HG03571 (cell line): ENCODE measurements around the gene SLC12A4.

Experiments
- ATAC-seq: cut with Tn5 transposase; IDR thresholded peaks from one replicate; pipeline ENCODE4 v1.9.1; 2021; ENCODE audit not compliant: unreplicated experiment

Gene SLC12A4

DNA sequence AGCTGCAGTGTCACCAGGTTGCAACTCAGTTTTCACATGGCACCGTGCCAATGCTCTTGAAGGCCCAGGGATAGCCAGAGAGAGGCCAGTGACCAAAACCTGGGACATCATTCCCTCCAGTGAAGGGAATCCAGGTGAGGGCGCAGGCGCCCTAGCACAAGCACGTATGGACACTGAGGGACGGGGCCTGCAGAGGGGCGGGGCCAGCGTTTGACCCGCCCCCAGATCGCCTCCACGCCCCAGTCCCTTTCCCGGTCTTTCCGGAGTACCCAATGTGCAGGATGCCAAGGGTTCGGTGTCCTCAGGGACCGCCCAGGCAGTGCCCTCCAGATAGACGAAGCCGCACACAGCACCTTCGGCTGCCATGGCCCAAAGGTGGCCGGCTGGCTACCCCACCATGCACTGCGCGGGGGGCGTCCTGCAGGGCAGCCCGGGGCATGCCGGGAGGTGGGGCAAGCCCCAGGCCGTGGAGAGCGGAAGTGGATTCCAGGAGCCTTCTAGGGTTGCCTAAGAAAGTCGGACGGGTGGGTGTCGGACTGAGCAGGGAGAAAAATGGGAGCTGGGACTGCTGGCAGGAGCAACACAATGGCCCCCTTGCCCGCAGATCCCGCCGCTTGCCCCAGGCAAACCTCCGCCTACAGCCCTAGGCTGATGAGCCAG is 4.6 kb downstream of the SLC12A4 start:
- no peak for ATAC-seq

DNA sequence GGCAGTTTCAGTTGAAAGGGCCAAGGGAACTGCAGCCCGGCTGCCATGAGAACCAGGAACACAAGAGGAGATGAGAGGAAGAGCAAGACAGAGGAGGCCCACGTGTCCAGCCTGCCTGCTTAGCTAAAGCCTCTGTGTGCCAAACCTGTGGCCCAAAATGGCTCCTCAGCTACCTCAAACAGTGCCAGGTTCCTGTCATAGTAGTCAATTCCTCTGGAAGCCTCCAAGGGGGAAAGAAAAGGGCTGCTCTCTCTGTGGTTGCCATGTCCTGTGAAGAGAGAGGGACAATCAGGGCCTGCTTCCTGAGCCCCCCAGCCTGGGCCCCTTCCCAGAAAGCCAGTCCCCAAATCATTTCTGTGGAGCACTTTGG is 5.2 kb downstream of the SLC12A4 start:
- no peak for ATAC-seq

DNA sequence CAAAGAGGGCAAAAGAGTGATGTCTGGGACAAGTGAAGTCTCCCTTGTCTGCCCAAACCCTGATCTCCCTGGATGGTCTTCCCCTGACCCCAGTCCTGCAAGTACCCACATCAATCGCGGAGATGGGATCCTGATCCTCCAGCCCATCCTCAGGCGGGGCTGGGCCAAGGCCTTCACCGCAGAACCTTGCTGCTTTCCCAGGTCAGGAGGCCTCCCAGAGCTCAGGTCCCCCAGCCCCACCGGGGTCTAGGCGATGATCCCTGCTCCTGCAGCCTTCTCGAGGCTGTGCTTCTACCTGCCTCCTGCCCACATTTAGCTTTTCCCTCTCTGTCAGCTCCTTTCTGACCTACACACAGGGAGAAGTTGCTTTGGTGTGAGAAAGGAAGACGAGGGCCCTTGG is 6.3 kb downstream of the SLC12A4 start:
- ATAC-seq = no peak

GRCh38 chr16:67961551-67961957 is 6.9 kb downstream of the SLC12A4 start:
- ATAC-seq = no peak

DNA sequence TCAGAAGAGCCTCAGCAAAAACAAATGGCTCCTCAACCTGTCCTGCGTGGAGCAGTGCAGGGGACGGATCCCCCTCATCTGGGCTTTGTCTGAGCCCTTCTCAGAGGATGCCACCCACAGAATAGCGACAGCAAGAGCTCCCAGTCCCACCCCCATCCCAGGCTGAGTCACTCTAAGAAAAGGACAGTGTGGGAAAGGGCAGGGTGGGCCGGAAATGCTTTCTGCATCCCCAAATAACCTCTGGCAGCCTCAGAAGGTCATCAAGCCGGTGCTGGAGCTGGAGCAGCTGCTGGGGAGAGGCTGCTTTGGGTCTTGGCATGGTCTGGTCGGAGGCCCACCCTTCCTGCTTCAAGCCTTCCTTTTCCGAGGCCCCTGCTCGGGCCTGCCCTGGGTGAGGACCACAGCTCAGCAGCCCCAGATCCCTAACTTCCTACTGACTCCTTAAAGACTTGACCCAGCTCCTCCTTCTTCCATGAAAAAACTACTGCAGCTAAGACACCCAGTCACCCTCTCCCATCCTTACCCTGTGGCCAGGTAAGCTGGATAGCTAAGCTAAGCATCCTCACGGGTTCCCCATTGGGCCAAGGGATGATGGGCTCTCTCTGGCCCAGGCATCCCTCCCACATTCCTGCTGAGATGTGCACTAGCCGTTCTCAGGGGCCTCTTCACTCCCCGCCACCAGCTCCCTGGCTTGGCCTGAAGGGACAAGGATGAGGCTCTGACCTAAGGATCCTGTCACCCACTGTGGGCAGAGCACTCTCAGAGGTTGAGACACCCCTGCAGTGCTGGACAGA is 8.7 kb downstream of the SLC12A4 start:
- no peak for ATAC-seq

- no peak for ATAC-seq
These were observed 10.8 kb downstream of the SLC12A4 start for GRCh38 chr16:67957622-67958021.

DNA sequence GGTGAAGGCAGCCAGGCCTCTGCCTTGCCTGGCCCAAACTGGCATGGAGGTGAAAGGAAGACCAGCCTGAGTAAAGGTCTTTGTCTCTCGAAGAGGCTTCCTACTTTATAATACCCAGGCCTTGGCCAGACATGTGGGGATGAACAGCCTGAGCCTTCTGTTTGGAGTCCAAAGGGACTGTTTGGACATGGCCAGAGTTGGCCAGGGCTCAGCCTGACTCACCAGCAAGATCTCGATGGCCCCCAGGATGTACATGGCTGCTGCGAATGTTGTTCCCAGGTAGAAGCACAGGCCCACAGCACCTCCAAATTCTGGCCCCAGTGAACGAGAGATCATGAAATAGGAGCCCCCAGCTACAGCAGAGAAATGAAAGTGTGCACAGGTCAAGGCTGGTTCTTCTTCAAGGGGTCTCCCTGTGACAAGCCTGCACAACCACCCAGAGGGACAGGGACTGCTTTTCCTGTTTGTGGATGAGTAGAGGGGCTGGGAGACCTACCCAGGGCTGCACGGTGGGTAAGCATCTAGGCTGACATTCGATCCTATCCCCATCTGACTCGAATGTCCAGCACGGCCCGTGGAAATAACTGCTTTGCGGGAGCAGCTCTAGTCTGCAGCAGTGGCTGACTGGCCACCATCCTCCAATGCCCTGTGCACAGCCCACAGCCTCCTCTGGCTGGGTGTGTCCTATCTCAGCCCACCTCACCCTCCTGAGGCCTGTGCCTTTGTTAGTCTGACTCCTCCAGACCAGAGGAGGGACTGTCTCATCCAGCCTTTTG is 13.8 kb downstream of the SLC12A4 start:
- no peak for ATAC-seq

DNA sequence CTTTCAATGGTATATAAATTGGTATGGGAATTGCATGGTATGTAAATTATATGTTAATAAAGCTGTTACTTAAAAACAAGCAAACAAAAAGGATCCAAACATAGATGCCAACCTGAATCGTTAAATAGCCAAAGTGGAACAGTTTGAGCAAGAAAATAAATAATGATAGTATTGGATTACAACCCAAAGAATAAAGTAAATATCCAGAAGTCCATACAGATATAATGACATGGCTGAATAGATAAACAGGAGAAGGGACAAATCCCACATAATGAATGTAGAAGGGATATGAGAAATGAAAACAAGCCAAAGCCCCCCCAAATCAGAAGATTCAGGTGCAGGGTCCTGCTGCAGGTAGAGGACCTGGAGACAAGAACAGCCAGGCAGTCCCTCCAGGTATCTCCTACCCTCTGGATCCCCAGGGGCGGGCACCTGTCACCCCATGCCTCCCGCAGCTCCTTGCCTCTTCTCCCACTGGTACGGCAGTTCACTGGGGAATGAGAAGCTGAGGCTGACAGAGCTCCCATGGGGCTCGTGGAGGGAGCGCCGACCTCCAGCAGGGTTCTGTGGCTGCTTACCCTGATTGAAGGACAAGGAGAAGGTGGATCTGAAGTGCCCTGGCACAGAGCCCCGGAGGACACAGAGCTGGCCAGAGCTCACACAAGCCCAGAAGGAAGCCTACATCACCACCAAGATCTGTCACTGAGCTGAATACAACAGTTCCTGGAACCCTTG is 14.6 kb downstream of the SLC12A4 start:
- ATAC-seq = no peak

DNA sequence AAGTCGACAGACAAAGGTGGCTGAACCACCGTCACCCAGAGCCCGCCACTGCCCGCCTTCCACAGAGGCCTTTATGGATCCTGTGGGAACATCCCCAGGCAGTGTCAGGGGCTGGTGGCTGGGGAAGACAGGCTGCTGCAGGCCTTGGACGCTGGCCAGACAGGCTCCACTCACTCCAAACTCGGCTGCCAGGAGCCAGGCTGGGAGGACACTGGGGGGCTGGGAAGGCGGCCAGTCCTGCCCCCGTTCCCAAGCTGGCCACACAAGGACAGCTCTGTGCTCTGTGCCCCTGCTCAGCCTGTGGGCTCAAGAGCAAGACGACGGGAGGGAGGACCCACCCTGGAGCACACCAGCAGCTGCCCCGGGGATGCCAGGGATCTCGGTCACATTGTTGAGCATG is 17.0 kb downstream of the SLC12A4 start:
- no peak for ATAC-seq

DNA sequence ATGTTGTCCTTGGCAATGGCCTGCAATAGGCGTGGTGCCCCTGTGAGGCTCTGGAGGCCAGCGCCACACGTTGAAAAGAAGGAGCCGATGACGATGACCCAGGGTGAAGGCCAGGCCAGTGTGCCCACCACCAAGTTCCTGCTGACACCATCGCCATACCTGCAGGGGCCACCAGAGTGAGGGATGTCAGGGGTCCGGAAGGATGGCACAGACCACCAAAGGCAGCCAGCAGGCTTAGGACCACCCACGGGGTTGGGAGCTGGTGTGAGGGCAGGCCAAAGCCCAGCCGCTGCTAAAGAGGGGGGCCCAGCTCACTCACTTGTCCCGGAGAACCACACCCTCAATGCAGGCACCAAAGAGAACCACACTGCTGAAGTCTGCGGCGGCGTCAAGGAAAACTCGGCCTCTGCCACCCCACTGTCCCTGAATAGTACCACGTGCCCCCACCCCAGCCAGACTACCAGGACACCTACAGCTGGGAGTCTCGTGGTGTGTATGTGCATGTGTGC is 18.0 kb downstream of the SLC12A4 start:
- ATAC-seq = no peak

DNA sequence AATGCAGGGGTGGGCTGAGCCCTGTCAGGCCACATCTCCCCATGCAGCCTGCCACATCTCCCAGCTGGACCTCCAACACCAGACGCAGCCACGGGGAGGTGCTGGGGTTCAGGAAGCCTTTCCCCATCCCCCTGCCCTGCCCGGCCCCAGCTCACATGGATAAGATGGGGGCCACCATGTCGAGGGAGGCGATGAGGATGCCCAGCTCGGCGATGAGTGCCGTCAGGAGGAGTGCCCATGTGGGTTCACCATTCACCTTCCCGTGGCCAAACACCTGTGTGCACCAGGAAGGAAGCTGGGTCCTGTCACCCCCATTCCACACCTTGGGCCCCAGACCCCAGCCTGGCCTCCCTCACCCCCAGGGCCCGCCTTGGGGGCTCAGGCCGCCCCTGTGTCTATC is 18.8 kb downstream of the SLC12A4 start:
- no peak for ATAC-seq

- ATAC-seq = no peak
These were observed 20.4 kb downstream of the SLC12A4 start for GRCh38 chr16:67948015-67948414.

DNA sequence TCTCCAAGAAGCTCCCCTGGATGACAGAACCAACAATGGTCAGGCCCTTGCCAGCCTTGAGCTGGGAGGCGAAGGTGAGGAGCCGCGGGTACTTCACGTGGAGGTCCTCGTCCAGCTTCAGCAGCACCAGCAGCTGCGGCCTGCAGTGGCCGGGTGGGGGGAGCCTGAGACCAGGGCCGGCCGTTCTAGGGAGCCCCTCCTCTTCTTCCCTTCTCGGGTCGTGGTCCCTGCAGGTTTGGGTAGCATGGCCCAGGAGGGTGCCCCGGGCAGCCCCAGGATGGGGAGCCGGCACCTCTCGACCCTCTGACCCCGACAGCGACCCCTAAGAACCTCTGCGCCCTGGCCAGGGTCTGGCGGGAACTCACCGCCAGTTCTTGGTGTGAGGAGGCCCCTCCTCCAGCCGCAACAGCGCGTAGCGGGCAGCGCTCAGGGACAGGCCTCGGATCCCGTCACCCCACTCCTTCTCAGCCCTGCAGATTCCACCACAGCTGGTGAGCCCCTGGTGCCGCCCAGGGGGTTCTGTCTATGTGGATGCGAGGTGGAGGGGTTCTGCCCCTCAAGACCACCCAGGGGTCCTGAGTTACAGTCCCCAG is 21.4 kb downstream of the SLC12A4 start:
- ATAC-seq = no peak

- no peak for ATAC-seq
These were observed 22.3 kb downstream of the SLC12A4 start for GRCh38 chr16:67946128-67946569.

DNA sequence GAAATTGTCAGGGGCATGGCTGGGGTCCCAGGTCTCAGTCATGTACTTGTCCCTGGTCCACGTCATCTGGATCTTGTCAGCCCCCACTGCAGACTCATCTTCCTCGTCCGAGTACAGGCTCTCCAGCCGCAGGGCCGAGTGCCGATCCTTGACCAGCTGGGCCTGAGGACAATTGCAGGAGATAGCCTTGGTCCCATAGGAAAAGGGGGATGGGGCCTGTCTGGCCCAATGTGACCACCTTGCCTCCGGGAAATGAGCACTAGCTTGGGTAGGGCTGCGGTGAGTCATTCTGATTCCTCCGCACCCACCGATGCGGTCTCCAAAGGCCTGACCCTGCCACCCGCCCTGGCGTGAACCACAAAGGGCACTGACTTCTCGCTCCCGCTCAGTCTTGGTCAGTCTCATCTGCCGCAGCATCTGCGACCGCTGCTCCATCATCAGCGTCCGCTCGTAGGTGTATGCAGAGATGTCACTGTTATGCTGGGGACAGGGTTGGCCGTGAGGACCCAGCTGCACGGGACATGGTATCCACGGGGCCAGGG is 23.0 kb downstream of the SLC12A4 start:
- no peak for ATAC-seq

- no peak for ATAC-seq
These were observed 23.6 kb downstream of the SLC12A4 start for GRCh38 chr16:67944690-67945391.

DNA sequence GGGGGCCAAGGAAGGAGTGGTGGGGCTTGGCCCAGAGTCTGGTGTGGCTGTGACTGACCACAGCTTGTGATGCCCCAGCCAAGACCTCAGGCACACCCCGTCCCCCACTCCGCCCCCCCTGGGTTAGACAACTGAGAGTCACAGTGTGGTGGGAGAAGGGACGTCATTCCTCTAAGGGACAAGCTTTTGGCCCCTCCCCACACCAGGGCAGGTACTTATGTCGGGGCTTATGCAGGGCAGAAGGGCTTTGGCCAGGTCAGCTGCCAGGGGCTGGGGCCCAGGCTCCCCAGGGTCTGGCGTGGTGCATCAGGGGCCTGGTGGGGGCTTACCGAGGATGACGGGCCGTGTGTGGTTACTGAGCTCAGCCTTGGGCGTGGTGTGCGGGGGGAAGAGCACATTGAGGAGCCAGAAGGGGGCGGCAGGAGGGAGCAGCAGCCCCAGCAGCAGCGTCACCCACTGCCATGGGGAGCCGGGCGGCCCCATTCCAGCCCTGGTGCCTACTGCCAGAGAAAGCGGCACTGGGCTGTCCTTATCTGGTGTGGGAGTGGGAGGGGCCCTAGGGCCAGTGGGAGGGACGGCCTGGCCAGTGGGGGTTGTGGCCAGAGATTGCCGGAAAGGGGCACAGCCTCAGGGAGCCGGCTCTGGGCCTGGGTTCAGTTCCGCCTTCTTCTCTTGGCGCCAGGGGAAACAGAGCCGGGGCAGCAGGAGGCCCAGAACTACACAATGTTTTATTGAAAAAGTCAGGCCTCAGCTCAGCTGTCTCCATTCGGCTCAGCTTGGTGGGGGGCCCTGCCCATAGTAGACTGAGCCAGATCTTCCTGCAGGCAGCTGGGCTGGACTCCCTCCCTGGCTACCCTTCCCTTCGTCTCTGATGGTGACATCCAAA is 24.6 kb downstream of the SLC12A4 start, which contains the start of gene LCAT:
Gene LCAT, minus strand, starts transcription at position 502 of the 886 bp plus-strand sequence. Its CDS starts 19 bp downstream, at position 483.
- ATAC-seq = no peak

DNA sequence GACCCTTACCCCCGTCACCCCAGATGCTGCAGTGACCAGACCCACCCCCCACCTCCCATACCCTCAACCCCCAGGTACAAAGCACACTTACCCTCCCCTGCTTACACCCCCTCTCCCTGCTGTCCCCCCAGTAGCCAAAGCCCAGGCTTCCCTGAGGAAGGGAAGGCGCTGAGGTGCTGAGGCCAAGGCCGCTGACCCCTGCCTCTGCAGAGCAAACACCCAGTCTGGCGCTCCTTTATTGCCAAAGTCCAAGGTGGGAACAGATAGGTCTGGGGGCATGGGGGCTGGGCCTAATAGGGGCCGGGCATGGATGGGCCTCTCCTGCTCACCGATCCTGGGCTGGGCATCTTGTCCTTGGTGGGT is 25.2 kb downstream of the SLC12A4 start:
- no peak for ATAC-seq
